ENCODE measurements around the gene BARX1. TPM values are rescaled to one million over a fixed set of nuclear protein-coding genes. Genes with fewer than 3 reads are reported as not detected.

BARX1 gene
- total RNA-seq, 2 experiments from 2014 or later: 1.8 to 1.9 TPM

- Mint-ChIP-seq H3K4me1 (peaks cover 6% of the 10 kb centered on the region), H3K27ac (no peak overlapping the region), H3K4me3 (no peak overlapping the region), H3K9me3 (ENCODE audit: low read depth) (no peaks in the 10 kb centered on the region), H3K27me3 (peaks cover under 1% of the 10 kb centered on the region), H3K36me3 (ENCODE audit: low read depth) (peaks cover 2% of the 10 kb centered on the region)
- CTCF ChIA-PET: no interaction called here
- DNase-seq: no peak
- intact Hi-C loops (cut with DNase I, micrococcal nuclease): no loop called here
- POLR2A ChIA-PET: interaction anchor here (0.6 kb wide), 1 partner anchor 269 kb away, joined by 3 read pairs; no protein-coding TSS in a partner anchor
- no peak for ATAC-seq
Observed at GRCh38 chr9:93902780-93903655, 52.1 kb downstream of the BARX1 start.

DNA sequence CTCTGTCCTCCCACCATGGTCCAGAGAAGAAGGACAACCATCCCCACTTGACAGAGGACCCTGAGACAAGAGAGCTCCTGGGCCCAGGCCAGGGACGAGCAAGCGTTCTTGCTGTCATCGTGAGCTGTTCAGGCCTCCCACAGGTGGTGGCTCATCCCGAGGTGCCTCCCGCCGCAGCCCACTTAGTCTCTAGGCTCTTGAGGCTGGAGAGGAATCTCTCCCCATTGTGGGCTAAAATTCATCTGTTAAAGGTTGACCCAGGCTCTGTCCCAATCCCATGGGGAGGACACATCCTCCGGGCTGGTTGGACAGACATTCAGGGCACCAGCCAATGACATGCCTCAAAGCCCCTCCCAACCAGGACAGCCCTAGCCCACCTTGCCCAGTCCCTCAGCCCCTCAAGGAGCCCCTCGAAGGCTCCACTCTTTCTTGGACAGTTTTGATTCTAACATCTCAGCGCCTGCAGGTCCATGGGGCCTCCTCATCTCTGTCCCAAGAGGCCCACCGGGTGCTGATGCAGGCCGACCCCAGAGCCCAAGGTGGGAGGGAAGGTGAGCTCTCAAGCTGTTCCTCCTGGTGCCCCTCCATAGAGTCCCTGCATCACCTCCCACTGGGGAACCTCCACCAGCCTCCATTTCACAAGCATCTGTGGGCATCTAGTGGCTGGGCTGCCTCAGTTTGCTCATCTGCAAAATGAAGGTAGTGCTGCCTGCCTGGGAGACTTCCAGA, 52.9 kb downstream of the BARX1 start:
- intact Hi-C loops (cut with DNase I, micrococcal nuclease): no loop called here
- Mint-ChIP-seq H3K36me3 (ENCODE audit: low read depth) (peaks cover 2% of the 10 kb centered on the region), H3K27me3 (no peaks in the 10 kb centered on the region), H3K4me1 (peaks cover 14% of the 10 kb centered on the region), H3K9me3 (ENCODE audit: low read depth) (no peaks in the 10 kb centered on the region), H3K4me3 (no peak overlapping the region), H3K27ac (no peak overlapping the region)
- ATAC-seq (no peak), DNase-seq (no peak)
- ChIA-PET POLR2A (no interaction called here), CTCF (no interaction called here)

Other genes starting within 250 kb of the BARX1 start
- gene PTPDC1, start 129.1 kb upstream of the BARX1 start, total RNA-seq: 1 to 10 TPM; 5.4 to 5.6 TPM